SK-N-SH treated with all-trans-retinoic acid at 6 μM for 48 hours (cell line): ENCODE results near the gene CREB3L2.

Source experiments
- CREB5 ChIP-seq: fragments of 250-450 bp; sonication (Bioruptor Pico); IDR thresholded peaks from 2 replicates; pipeline ENCODE4 v1.5.1; 2020; ENCODE audit warnings: low read depth, mild to moderate bottlenecking, moderate library complexity
- GLIS3 ChIP-seq: fragments of 250-450 bp; sonication (Bioruptor Pico); IDR thresholded peaks from 2 replicates; pipeline ENCODE4 v1.5.0; 2020; ENCODE audit warnings: mild to moderate bottlenecking, moderate library complexity
- OSR1 ChIP-seq: fragments of 250-450 bp; sonication (Bioruptor Pico); IDR thresholded peaks from 2 replicates; pipeline ENCODE4 v1.8.0; 2022; ENCODE audit warnings: moderate library complexity, mild to moderate bottlenecking, inconsistent platforms
- RARB ChIP-seq: fragments of 250-450 bp; sonication (Bioruptor Pico); IDR thresholded peaks from 2 replicates; pipeline ENCODE4 v1.8.0; 2021; ENCODE audit warnings: mild to moderate bottlenecking, moderate library complexity
- SNAI2 ChIP-seq: fragments of 250-450 bp; sonication (Bioruptor Pico); IDR thresholded peaks from 2 replicates; pipeline ENCODE4 v1.5.0; 2020; ENCODE audit warnings: mild to moderate bottlenecking, moderate library complexity
- TF ChIP-seq, protein P1 (sequence below): fragments of 250-450 bp; sonication (Bioruptor Pico); IDR thresholded peaks from 2 replicates; pipeline ENCODE4 v1.8.0; 2020; ENCODE audit warnings: mild to moderate bottlenecking, moderate library complexity, borderline replicate concordance

GRCh38 chr7:137956183-137956582 is 45.7 kb downstream of the CREB3L2 start:
- TF ChIP-seq SNAI2 (CRISPR knock-in tag) (no peak), CREB5 (no peak), GLIS3 (CRISPR knock-in tag) (no peak), OSR1 (no peak), RARB (CRISPR knock-in tag) (no peak)
- TF ChIP-seq, protein P1, sequence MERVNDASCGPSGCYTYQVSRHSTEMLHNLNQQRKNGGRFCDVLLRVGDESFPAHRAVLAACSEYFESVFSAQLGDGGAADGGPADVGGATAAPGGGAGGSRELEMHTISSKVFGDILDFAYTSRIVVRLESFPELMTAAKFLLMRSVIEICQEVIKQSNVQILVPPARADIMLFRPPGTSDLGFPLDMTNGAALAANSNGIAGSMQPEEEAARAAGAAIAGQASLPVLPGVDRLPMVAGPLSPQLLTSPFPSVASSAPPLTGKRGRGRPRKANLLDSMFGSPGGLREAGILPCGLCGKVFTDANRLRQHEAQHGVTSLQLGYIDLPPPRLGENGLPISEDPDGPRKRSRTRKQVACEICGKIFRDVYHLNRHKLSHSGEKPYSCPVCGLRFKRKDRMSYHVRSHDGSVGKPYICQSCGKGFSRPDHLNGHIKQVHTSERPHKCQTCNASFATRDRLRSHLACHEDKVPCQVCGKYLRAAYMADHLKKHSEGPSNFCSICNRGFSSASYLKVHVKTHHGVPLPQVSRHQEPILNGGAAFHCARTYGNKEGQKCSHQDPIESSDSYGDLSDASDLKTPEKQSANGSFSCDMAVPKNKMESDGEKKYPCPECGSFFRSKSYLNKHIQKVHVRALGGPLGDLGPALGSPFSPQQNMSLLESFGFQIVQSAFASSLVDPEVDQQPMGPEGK (CRISPR knock-in tag) = no peak
